SK-N-SH treated with all-trans-retinoic acid at 6 μM for 48 hours (cell line): ENCODE measurements around the gene DAB1.

Experiments
- ATAC-seq: fragments of 200-7000 bp; cut with Tn5 transposase; 3 replicates; pipeline ENCODE4 v1.9.1; 2020; ENCODE audit warnings: mild to moderate bottlenecking, moderate library complexity
- ARNTL ChIP-seq: fragments of 450-650 bp; formaldehyde crosslinking; IDR thresholded peaks from 2 replicates; pipeline ENCODE4 v1.5.0; 2020; ENCODE audit warnings: low read depth, mild to moderate bottlenecking, moderate library complexity, borderline replicate concordance
- BACH2 ChIP-seq: fragments of 250-450 bp; sonication (Bioruptor Pico); IDR thresholded peaks from 2 replicates; pipeline ENCODE4 v1.9.0; 2021; ENCODE audit warnings: mild to moderate bottlenecking, borderline replicate concordance
- CREB5 ChIP-seq: fragments of 250-450 bp; sonication (Bioruptor Pico); IDR thresholded peaks from 2 replicates; pipeline ENCODE4 v1.5.1; 2020; ENCODE audit warnings: low read depth, mild to moderate bottlenecking, moderate library complexity
- CSRNP3 ChIP-seq: fragments of 250-450 bp; sonication (Bioruptor Pico); IDR thresholded peaks from 2 replicates; pipeline ENCODE4 v1.5.1; 2021; ENCODE audit warnings: mild to moderate bottlenecking, moderate library complexity
- GLIS3 ChIP-seq: fragments of 250-450 bp; sonication (Bioruptor Pico); IDR thresholded peaks from 2 replicates; pipeline ENCODE4 v1.5.0; 2020; ENCODE audit warnings: mild to moderate bottlenecking, moderate library complexity
- ISL1 ChIP-seq: fragments of 250-450 bp; sonication (Bioruptor Pico); IDR thresholded peaks from 2 replicates; pipeline ENCODE4 v2.1.2; 2022; ENCODE audit warnings: mild to moderate bottlenecking, moderate library complexity
- OSR1 ChIP-seq: fragments of 250-450 bp; sonication (Bioruptor Pico); IDR thresholded peaks from 2 replicates; pipeline ENCODE4 v1.8.0; 2022; ENCODE audit warnings: moderate library complexity, mild to moderate bottlenecking, inconsistent platforms
- PATZ1 ChIP-seq: fragments of 250-450 bp; sonication (Bioruptor Pico); IDR thresholded peaks from 2 replicates; pipeline ENCODE4 v1.8.0; 2020; ENCODE audit warnings: mild to moderate bottlenecking, moderate library complexity, borderline replicate concordance
- POU6F1 ChIP-seq: fragments of 250-450 bp; sonication (Bioruptor Pico); IDR thresholded peaks from 2 replicates; pipeline ENCODE4 v1.8.0; 2021; ENCODE audit warnings: low read depth, mild to moderate bottlenecking, moderate library complexity, borderline replicate concordance
- PPARA ChIP-seq: fragments of 250-450 bp; sonication (Bioruptor Pico); IDR thresholded peaks from 2 replicates; pipeline ENCODE4 v1.5.0; 2020; ENCODE audit warnings: mild to moderate bottlenecking, borderline replicate concordance
- SNAI2 ChIP-seq: fragments of 250-450 bp; sonication (Bioruptor Pico); IDR thresholded peaks from 2 replicates; pipeline ENCODE4 v1.5.0; 2020; ENCODE audit warnings: mild to moderate bottlenecking, moderate library complexity
- TCF4 ChIP-seq: fragments of 250-450 bp; sonication (Bioruptor Pico); IDR thresholded peaks from 2 replicates; pipeline ENCODE4 v1.8.0; 2021; ENCODE audit warnings: mild to moderate bottlenecking, moderate library complexity, borderline replicate concordance
- TOX ChIP-seq: fragments of 250-450 bp; sonication (Bioruptor Pico); IDR thresholded peaks from 2 replicates; pipeline ENCODE4 v1.8.0; 2021; ENCODE audit warnings: mild to moderate bottlenecking, moderate library complexity, borderline replicate concordance
- TSHZ2 ChIP-seq: fragments of 250-450 bp; sonication (Bioruptor Pico); IDR thresholded peaks from 2 replicates; pipeline ENCODE4 v1.5.0; 2020; ENCODE audit warnings: mild to moderate bottlenecking, moderate library complexity
- ZC3H10 ChIP-seq: fragments of 250-450 bp; sonication (Bioruptor Pico); IDR thresholded peaks from 2 replicates; pipeline ENCODE4 v1.5.1; 2021; ENCODE audit warnings: mild to moderate bottlenecking, moderate library complexity
- ZFP30 ChIP-seq: fragments of 450-650 bp; formaldehyde crosslinking; IDR thresholded peaks from 2 replicates; pipeline ENCODE4 v1.5.0; 2022; ENCODE audit warnings: mild to moderate bottlenecking, moderate library complexity
- ZNF70 ChIP-seq: fragments of 450-650 bp; formaldehyde crosslinking; IDR thresholded peaks from 2 replicates; pipeline ENCODE4 v1.5.0; 2020; ENCODE audit warnings: mild to moderate bottlenecking, moderate library complexity
- ZNF8 ChIP-seq: fragments of 450-650 bp; formaldehyde crosslinking; IDR thresholded peaks from 2 replicates; pipeline ENCODE4 v1.5.0; 2020; ENCODE audit warnings: mild to moderate bottlenecking, moderate library complexity

The DAB1 gene

GRCh38 chr1:57361516-57361915, 62.3 kb downstream of the DAB1 start:
- no peak for ATAC-seq
- no peak for TF ChIP-seq BACH2 (CRISPR knock-in tag)
- TF ChIP-seq TCF4 (CRISPR knock-in tag) = no peak
- no peak for TF ChIP-seq CREB5 (CRISPR knock-in tag)
- TF ChIP-seq ARNTL = no peak
- TF ChIP-seq ISL1 (CRISPR knock-in tag) = no peak
- TF ChIP-seq GLIS3 (CRISPR knock-in tag) = no peak
- no peak for TF ChIP-seq PATZ1 (CRISPR knock-in tag)
- no peak for TF ChIP-seq CSRNP3 (CRISPR knock-in tag)

- TF ChIP-seq TOX (CRISPR knock-in tag) (no peak), ZFP30 (no peak)
- ATAC-seq = no peak
Observed at GRCh38 chr1:57360846-57361407, 62.9 kb downstream of the DAB1 start.

GRCh38 chr1:57357462-57357861, 66.4 kb downstream of the DAB1 start:
- ATAC-seq = no peak
- no peak for TF ChIP-seq PPARA

- peak; percentile 90 for ATAC-seq
- peak; percentile 65 for TF ChIP-seq ISL1 (CRISPR knock-in tag)
- TF ChIP-seq ZNF70 (CRISPR knock-in tag) = no peak
- TF ChIP-seq, all 23 proteins: peak for 1
Observed at GRCh38 chr1:57353654-57354053, 70.2 kb downstream of the DAB1 start.

GRCh38 chr1:57350610-57351009, 73.2 kb downstream of the DAB1 start:
- no peak for ATAC-seq
- no peak for TF ChIP-seq GLIS3 (CRISPR knock-in tag)
- TF ChIP-seq POU6F1 (CRISPR knock-in tag) = no peak
- no peak for TF ChIP-seq OSR1 (CRISPR knock-in tag)
- TF ChIP-seq TSHZ2 (CRISPR knock-in tag) = no peak
- no peak for TF ChIP-seq ARNTL
- TF ChIP-seq SNAI2 = no peak
- no peak for TF ChIP-seq CREB5 (CRISPR knock-in tag)
- no peak for TF ChIP-seq ZNF70 (CRISPR knock-in tag)
- no peak for TF ChIP-seq ISL1 (CRISPR knock-in tag)
- TF ChIP-seq TOX (CRISPR knock-in tag) = no peak
- TF ChIP-seq ZNF8 (CRISPR knock-in tag) = no peak
- no peak for TF ChIP-seq ZC3H10 (CRISPR knock-in tag)
